Activated CD8-positive, alpha-beta memory T cell treated with anti-CD3 and anti-CD28 coated beads for 24 hours (primary cell): ENCODE data around the gene TAF10.

ENCODE experiments used
- DNase-seq: peaks from one replicate; pipeline ENCODE4 v3.0.0-alpha.2; 2020

Gene TAF10

DNA sequence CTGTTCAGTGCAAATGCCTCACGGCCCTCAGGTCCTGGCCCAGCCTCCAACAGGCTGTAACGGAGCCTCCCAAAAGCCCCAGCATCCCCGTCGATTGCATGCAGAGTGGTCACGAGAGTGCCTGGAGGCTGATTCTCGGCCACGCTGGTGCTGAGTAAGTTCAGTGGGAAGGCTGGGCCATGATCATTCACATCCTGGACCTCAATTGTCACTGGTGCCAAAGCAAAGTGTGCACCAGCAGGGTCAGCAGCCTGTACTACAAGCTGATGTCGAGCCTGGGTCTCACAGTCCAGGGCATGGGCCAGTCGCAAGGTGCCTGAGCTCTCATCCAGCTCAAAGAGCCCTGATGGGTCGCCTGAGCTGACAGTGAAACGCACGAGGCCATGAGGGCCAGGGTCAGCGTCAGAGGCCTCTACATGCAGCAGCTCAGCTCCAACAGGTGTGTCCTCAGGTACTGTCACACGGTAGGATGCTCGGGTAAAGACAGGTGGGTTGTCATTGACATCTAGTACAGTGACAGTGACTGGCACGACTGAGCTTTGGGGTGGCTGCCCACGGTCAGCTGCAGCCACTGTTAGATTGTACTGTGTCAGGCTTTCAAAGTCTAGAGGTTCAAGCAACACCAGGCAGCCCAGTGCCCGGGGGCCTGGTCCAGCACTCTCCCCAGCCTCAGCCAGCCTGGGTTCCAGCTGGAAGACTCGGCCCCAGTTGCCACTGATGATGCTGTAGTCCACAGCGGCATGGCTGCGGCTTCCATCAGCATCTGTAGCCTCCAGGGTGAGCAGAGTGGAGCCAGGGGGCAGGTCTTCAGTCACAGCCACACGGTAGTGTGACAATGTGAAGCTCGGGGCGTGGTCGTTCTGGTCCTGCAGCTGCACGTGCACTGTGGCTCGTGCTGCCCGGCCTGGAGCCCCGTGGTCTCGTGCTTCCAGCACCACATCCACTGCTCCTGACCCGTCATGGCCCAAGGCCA lies 11.7 kb upstream of the TAF10 start:
- no peak for DNase-seq

DNA sequence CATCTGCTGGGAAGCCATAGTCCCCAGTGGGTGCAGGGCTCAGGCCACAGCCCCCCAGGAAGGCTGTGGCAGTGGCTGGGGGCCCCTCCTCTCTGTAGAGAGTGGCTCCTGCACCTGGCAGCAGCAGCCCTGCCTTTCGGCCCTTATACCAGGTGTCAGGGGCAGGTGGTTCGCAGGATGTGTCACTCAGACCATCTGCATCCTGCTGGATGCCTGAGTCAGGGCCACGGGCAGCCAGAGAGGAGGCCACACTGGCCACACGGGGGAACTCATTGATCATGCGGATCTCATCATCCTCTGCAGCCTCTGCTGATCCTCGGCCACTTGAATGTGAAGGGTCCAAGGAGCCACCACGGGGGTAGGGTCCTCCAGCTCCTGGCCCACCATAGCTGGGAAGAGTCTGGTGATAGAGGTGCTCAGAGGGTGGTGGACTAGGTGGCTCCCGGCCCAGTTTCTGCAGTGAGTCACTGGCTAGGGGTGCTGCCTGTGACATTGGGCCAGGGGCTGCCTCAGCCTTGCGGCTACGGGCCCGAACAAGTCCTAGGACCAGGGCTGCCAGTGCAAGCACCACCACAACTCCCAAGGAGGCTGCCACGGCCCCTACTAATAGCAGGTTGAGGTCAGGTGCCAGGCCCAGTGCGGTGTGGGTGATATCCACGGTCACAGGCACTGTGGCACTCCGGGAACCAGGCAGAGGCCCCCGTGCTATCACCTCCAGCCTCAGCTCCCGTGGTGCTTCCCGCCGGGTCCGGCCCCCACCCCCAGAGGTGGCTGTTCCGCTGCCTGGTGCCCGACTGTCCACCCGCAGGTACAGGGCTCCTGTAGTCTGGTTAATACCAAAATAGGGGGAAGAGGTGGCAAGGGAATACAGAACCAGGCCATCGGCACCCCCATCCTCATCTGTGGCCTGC lies 10.5 kb upstream of the TAF10 start:
- no peak for DNase-seq

DNA sequence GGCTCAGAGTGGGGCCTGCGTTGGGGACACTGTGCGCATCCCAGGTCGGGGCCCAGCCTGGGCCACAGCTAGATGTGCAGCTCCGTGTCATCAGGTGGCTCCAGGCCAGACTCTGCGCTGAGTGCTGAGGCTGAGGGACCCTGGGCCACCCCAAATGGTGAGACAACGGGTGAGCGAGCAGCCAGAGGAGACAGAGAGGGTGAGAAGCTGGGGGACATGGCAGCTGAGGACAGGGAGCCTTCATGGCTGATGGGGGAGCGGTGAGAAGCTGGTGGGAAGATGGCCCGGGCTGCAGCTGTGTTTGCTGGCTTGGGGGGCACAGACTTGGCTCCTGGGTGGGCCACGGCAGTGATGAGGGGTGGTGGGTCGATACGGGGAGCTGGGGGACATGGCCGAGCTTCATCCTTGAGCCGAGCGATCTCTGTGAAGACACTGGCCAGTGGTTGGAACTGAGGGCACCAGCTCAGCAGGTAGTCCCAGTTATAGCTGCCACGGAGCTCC lies 9.7 kb upstream of the TAF10 start:
- no peak for DNase-seq

DNA sequence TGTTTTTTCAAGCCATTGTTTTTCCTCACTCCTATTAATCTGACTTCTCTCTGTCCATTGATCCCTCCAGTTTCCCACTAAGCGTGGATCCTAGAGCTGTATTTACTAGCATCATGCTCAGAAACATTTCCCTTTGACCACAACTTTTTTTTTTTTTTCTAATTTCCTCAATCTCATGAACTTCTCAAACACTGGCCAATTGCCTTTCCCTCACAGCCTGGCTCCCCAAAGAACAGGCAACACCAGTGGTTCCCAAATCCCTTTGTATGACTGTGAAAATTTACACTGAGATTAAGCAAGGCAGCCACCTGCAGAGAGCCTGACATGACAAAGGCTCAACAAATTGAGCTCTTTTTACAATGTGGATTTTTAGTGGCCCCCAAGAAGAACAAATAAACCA lies 8.6 kb upstream of the TAF10 start:
- DNase-seq: no peak

DNA sequence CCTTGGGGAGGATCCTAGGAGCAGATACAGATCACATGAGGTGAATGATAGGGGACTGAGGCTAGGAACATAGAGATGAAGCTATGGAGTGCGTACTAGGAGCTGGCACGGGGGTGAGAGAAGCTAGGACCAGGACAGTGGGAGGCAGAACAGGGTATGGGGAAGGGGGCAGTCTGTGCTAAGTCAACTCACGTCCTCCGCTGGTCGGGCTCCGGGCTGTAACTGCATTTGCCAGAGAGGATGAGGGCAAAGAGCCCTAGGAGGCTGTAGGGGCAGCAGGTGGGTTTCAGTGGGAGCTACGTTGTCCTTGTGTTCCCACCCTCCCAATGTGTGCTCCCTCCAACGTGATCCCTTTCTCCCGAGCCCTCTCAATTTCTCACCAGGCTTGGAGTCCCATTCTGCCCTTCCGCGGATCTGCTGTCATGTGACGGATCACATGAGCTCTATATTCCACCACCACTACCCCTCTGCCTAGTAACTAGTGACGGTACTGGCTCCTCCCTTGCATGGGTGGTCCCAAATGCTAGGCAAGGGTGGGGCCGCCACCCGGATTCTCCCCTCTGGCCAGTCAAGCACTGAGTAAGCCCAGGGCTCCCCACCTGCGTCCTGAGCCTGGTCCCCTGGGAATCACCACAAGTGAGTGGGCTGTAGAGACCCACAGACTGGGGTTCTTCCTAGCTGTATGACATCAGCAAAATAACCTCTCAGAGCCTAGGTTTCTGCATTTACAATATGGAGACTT lies 7.2 kb upstream of the TAF10 start, which contains the start of gene TPP1:
Gene TPP1, minus strand, starts transcription at position 419 of the 742 bp plus-strand sequence. Its CDS starts 22 bp downstream, at position 397.
- peak; percentile 96 for DNase-seq

DNA sequence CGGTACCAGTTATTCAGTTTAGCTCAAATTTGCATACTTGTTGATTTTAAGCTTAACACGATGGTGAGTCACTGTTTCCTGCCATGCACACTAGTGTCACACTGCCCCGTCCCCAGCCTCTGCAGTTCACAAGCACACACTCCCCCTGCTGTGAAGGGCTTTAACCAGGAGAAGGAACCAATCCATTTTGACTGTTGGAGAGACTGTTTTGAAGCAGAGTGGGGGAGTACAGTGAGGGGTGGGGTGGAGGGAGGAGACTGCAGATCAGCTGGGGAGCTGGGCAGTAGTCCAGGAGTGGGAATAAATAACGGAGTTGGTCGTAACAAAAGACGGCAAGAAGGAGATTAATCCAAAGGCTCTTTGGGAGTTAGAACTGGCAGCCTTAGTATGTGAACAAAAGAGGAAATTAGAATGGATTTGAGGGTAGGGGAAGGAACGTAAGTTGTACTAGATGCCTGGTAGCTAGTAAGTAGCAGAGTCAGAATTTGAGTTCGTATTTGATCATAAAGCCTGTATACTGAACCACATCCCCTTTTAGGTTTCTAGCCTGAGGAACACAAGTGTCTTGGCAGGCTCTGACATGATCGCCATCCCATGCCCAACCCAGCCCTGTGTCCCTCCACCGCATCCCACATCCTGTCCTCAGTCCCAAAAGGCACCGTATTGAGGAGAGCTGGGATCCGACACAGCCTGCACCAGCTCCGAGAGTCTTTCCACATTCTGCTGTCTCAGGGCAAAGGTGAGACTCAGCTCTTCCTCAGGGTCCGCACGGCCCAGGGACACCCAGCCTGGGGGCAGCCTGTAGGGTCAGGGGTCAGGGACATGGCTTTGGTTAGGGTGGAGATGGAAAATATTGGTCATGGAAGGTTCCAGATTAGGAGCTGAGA lies 6.3 kb upstream of the TAF10 start:
- DNase-seq: peak; percentile 66

DNA sequence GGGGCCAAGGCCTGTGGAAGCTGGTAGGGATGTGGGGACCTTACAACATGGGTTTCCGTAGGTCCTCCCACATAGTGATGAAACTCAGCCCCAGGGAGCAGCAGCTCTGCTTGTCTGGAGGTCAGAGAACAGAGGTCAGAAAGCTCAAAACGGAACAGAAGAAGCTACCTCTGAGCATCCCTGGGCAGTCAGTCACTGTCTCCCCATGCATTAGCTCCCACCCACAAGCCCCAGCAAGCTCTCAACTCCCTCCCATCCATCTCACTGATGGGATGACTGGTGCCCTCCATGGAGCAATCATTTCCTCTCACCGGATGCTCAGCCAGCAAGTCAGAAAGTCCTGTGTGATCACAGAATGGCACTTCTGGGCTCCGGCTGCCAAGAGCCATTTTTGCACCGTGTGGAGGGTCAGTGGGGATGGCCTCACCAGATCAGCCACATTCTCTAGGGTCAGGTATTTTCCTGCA lies 5.3 kb upstream of the TAF10 start:
- DNase-seq: no peak

DNA sequence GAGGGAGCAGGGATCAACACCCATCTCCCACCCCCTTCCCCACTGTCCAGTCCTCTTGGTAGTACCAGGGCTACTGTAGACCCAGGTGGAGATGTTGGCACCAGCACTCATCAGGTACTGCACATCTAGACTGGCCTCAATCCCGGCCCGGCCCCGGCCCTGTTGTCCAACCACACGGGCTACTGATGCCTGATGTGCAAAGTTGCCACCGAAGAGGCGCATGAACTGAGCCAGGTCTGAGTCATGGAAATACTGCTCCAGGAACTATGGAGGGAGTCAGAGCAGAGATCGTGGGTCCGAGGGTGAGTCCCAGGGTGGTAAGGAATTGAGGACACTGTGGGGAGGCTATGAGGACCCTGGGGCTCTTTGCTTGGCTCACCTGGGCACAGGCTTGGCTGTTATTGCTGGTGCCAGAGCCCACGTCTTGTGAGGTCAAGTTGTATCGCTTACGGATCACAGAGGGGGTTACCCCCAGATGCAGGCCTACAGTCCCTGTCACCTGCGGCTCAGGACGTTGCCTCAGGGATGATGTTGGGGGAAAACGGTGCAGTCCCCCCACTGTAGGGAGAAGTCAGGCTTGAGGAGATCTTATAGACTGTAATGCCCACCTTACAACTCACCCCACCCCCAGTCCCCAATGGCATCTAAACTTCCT lies 4.7 kb upstream of the TAF10 start:
- DNase-seq: no peak

DNA sequence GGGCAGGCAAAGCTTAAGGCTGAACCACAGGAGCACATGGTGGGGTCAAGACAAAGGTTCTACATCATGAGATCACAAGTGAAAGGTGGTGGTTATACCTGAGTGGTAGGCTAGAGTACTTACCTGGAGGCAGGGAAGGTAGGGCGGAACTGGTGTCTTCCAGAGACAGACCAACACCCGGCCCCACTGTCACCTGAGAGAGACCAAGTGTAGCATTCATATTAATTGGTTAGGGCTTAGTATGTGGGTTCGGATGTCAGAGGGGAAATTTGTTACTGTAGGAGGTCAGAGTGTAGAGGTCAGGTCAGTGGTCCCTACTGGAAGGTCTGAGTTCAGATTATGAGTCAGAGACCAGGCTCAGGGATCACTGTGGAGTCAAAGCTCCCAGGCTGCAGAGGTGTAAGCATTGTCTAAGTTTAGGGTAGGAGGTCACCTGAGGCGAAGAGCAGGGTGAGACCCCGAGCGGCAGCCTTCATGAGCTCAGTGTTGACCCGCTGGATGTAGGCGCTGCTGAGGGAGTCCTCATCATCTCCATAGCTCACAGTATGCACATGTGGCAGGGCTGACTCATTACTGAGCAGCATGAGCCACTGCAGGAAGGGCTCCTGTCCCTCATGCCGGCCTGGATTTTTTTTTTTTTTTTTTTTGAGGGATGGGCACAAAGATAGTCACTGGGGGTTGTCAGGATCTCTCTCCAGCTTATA lies 4.0 kb upstream of the TAF10 start:
- DNase-seq: no peak

DNA sequence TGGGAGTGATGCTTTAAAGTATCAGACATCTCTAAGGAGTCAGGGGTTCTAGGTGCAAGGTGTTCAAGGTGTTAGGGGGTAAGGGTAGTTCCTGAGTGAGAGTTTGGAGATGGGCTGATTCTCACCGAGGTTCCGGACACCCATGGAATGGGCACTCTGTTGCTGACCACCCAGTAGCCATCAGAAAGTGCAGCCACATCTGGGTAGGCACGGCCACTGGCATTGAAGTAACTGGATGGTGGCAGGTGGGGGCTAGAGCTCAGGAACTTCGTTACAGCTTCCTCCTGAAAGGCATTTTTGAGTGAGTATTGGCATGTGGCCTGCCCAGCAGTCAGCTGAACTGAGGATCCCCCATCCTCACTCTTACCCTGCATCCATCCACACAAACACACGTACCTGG lies 3.0 kb upstream of the TAF10 start:
- DNase-seq: no peak

DNA sequence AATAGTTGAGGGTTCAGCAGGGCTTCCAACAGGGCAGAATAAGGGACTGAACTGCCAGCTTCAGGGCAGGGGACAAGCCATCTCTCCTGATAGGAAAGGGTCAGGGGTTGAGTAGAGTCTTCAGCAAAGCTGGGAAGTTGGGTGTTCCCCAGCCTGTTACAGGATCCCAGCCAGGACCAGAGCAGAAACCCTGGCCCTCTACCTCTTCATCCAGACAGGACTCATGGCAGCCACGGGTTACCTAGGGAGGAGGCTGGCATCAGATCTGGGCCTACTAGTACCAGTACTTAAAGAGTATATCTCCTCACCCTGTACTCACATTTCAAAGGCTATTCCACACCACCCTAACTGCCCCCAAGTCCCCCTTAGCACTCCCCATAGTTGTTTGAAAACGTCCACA lies 2.4 kb upstream of the TAF10 start:
- DNase-seq: no peak

DNA sequence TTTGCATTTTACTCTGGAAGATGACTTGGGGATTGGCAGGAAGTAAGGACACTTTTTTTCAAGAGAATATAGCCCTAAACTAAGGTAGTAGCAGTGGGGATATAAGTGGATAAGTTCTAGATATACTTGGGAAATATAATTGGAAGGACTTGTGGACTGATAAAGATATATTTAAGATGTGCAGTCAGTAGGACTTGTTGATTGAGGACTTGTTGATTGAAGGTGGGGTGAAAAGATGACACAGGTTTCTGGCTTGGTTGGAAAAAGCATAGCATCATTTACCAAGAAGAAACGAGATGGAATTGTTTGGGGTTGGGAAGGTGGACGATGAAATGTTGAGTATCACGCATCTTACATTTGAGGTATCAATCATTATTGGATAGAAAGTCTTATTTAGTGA lies 1.5 kb upstream of the TAF10 start:
- no peak for DNase-seq

DNA sequence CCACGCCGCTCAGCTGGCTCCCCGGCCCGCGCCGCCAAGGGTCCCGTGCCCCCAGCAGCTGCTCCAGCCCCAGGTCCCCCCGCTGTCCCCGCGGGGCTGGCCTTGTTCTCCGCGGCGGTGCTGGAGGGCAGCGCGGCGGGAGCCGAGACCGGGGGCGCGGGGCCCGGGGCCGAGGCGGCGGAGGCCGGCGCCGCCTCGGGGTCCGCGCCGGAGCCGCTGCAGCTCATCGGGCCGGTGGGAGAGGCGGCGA lies 128 bp downstream of the TAF10 start:
- DNase-seq: no peak

DNA sequence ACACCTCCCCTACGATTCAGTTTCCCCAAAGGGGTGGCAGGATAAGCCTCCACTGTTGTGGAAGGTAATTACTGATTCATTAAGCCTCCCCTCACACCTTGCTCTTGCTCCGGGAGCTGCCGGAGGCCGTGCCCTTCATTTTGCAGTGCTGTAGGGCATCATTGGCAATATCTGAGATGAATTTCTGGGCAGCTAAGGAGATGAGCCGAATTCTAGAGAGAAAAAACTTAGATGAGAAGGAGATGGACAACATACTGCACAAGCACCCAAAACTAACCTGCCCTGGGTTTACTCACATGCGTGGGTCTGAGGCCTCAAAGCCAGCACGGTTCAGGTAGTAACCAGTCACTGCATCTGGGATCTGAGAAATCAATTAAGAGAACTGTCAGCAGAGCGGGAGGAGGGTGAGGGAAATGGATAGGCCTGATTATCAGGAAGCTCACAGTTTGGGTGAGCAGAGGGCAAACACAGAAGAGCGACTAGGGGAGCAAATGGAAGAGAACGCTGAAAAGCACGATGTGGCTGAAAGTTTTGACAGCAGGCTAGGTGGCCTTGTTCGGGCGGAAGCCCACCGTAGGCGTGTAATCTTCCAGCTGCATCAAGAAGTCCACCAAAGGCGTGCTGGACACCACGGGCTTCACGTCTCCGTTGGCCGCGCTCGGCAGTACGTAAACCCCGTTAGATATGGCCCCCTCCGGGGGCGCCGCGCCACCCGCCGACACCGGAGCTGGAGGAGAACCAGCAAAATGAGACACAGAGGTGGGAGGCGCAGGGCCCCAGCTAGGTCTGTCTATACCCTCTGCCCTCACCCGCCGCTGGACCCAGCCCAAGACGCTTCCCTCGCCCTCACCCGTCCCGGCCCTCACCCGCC lies 689 bp downstream of the TAF10 start:
- DNase-seq: no peak

DNA sequence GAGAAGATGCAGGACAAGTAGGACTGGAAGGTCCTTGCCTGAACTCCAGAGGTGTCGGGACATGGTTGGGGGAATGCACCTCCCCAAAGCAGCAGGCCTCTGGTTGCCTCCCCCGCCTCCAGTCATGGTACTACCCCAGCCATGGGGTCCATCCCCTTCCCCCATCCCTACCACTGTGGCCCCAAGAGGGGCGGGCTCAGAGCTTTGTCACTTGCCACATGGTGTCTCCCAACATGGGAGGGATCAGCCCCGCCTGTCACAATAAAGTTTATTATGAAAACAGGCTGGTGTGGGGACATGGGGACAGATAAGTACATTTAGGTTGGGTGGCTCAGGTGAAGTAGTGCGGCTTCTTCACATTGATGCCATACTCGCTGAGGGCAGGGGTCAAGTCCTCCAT lies 1.4 kb downstream of the TAF10 start:
- DNase-seq: peak; percentile 54

DNA sequence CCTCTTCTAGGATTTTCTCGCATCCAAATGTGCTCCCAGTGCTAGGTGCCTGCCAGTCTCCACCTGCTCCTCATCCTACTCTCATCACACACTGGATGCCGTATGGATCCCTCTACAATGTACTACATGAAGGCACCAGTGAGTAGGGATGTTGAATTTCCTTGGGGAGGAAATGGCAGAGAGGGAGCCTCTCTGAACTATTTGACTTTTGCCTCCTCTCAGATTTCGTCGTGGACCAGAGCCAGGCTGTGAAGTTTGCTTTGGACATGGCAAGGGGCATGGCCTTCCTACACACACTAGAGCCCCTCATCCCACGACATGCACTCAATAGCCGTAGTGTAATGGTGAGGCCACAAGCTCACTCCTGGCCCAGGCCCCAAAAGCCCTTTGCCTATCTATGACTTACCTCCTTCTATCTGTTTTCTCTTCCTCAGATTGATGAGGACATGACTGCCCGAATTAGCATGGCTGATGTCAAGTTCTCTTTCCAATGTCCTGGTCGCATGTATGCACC lies 2.5 kb downstream of the TAF10 start:
- peak; percentile 53 for DNase-seq

DNA sequence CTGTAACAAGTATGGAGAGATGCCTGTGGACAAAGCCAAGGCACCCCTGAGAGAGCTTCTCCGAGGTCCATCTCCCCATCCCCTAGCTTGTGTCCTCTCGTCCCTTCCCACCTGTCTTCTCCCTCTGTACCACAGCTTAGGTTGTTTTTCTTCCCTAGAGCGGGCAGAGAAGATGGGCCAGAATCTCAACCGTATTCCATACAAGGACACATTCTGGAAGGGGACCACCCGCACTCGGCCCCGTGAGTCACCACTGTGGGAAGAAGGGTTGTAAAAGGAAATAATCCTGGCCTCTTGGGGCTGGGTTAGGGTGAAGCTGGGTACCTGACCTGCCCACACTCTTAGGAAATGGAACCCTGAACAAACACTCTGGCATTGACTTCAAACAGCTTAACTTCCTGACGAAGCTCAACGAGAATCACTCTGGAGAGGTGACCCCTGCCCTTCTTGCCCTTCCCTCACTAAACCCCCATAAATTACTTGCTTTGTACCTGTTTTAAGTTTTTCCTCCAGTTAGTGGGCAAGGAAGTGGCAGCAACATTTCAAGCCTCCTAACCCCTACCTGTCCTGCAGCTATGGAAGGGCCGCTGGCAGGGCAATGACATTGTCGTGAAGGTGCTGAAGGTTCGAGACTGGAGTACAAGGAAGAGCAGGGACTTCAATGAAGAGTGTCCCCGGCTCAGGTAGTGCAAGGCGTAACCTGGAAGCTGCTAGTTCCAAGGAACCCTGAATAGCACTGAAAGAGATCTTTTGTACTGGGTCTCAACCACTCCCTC lies 3.1 kb downstream of the TAF10 start:
- peak; percentile 55 for DNase-seq

DNA sequence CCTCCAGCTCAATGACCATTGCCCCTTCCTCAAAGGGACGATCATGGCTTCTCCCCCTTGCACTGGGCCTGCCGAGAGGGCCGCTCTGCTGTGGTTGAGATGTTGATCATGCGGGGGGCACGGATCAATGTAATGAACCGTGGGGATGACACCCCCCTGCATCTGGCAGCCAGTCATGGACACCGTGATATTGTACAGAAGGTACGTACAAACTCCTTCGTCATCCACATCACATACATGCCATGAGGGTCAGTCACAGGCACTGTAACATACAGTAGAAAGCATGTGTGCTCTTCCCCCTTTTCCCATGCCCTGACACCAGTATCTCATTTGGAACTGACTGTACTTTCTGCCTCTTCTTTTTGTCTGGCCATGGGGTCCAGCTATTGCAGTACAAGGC lies 4.0 kb downstream of the TAF10 start:
- peak; percentile 56 for DNase-seq
